LNCAP (cell line): ENCODE data around the gene TDRD7.

Source experiments
- CTCF ChIP-seq: fragments of 450-650 bp; IDR thresholded peaks from 2 replicates; pipeline ENCODE4 v1.5.1; 2017; ENCODE audit warnings: mild to moderate bottlenecking

Gene TDRD7

GRCh38 chr9:97411789-97412625, at the start of gene TDRD7:
TDRD7 (plus strand) TSS chr9:97412096; CDS start chr9:97428466, 16,370 bp downstream.
- peak; percentile 100 for TF ChIP-seq CTCF

- no peak for TF ChIP-seq CTCF
These were observed 48.9 kb upstream of the TDRD7 start for GRCh38 chr9:97362777-97363545.

GRCh38 chr9:97363661-97364299, 48.1 kb upstream of the TDRD7 start:
- no peak for TF ChIP-seq CTCF

- TF ChIP-seq CTCF = no peak
These were observed 47.0 kb upstream of the TDRD7 start for GRCh38 chr9:97364769-97365490.

GRCh38 chr9:97365634-97366033, 46.3 kb upstream of the TDRD7 start:
- TF ChIP-seq CTCF = no peak

- TF ChIP-seq CTCF = no peak
These were observed 45.4 kb upstream of the TDRD7 start for GRCh38 chr9:97366476-97366875.

- no peak for TF ChIP-seq CTCF
These were observed 45.0 kb upstream of the TDRD7 start for GRCh38 chr9:97366889-97367288.
